Measurements from ENCODE around the gene ANKRD13B.

ANKRD13B gene

GRCh38 chr17:29584452-29585079 lies 8.4 kb upstream of the ANKRD13B start:
- TF ChIP-seq CTCF (IDR thresholded peaks at IDR 0.05; ENCODE audit: insufficient read depth, missing control alignments), result no peak
- FAIRE-seq (no peak), DNase-seq (ENCODE audit: insufficient read length, low spot score) (no peak)

- FAIRE-seq (no peak), DNase-seq (ENCODE audit: insufficient read length, low spot score) (no peak)
- peak; percentile 18 for TF ChIP-seq CTCF (IDR thresholded peaks at IDR 0.05; ENCODE audit: insufficient read depth, missing control alignments)
These were observed 7.7 kb upstream of the ANKRD13B start for GRCh38 chr17:29585080-29585751.

GRCh38 chr17:29586676-29587469 lies 6.1 kb upstream of the ANKRD13B start:
- no peak for DNase-seq (ENCODE audit: insufficient read length, low spot score)
- no peak for FAIRE-seq
- no peak for TF ChIP-seq CTCF (IDR thresholded peaks at IDR 0.05; ENCODE audit: insufficient read depth, missing control alignments)

- no peak for DNase-seq (ENCODE audit: insufficient read length, low spot score)
- no peak for TF ChIP-seq CTCF (IDR thresholded peaks at IDR 0.05; ENCODE audit: insufficient read depth, missing control alignments)
- no peak for FAIRE-seq
These were observed 5.3 kb upstream of the ANKRD13B start for GRCh38 chr17:29587591-29587990.

- DNase-seq (ENCODE audit: insufficient read length, low spot score) (no peak), FAIRE-seq (no peak)
- TF ChIP-seq CTCF (IDR thresholded peaks at IDR 0.05; ENCODE audit: insufficient read depth, missing control alignments), result no peak
These were observed 4.8 kb upstream of the ANKRD13B start for GRCh38 chr17:29588017-29588561.

- no peak for TF ChIP-seq CTCF (IDR thresholded peaks at IDR 0.05; ENCODE audit: insufficient read depth, missing control alignments)
- DNase-seq (ENCODE audit: insufficient read length, low spot score), result no peak
- no peak for FAIRE-seq
These were observed 4.1 kb upstream of the ANKRD13B start for GRCh38 chr17:29588562-29589411.
